WI38 (cell line): ENCODE results near the gene SPHK2.
A peak's percentile ranks its signal among the peaks of the same experiment; 100 is the strongest.

Source experiments
- H3K4me3 ChIP-seq: 2 replicates; pipeline ENCODE4 v1.5.1; 2011; ENCODE audit warnings: low read depth, mild to moderate bottlenecking, control low read depth, low read length
- TF ChIP-seq, protein P1 (sequence below): IDR thresholded peaks from 2 replicates; pipeline ENCODE4 v1.5.1; 2012; ENCODE audit warnings: low read depth, mild to moderate bottlenecking, control low read depth, low read length

The SPHK2 gene

DNA sequence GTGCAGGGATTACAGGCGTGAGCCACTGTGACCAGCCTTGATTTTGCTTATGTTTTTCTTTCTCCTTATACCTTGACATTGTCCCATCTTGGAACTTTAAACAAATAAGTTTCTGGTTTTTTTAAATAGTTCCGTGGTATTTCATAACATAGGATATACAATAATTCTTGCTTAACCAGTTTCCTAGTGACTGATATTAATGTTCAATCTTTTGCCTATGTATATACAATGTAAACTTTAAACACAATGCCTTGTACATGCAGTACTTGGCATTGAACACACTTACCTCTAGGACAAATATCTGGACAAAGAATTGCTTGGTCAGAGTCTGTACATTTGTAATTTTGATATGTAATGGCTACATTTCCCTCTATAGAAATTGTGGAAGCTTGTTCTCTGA is 37.1 kb upstream of the SPHK2 start:
- TF ChIP-seq, protein P1, sequence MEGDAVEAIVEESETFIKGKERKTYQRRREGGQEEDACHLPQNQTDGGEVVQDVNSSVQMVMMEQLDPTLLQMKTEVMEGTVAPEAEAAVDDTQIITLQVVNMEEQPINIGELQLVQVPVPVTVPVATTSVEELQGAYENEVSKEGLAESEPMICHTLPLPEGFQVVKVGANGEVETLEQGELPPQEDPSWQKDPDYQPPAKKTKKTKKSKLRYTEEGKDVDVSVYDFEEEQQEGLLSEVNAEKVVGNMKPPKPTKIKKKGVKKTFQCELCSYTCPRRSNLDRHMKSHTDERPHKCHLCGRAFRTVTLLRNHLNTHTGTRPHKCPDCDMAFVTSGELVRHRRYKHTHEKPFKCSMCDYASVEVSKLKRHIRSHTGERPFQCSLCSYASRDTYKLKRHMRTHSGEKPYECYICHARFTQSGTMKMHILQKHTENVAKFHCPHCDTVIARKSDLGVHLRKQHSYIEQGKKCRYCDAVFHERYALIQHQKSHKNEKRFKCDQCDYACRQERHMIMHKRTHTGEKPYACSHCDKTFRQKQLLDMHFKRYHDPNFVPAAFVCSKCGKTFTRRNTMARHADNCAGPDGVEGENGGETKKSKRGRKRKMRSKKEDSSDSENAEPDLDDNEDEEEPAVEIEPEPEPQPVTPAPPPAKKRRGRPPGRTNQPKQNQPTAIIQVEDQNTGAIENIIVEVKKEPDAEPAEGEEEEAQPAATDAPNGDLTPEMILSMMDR, result no peak
- no peak overlapping the region for H3K4me3 ChIP-seq

DNA sequence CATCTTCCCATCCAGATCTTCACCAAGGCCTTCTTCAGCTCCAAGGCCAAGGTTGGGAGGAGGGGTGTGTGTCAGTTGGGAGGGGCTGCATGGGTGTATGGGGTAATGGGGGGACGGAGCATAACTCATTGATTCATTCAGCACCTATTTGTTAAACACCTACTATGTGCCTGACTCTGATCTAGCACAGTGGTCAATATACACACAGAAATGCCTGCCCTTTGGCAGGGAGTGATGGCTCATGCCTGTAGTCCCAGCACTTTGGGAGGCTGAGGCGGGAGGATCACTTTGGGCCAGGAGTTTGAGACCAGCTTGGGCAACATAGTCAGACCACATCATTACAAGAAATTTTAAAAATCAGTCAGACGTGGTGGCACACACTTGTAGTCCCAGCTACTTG is 31.9 kb upstream of the SPHK2 start:
- no peak overlapping the region for H3K4me3 ChIP-seq
- TF ChIP-seq, protein P1, result no peak

DNA sequence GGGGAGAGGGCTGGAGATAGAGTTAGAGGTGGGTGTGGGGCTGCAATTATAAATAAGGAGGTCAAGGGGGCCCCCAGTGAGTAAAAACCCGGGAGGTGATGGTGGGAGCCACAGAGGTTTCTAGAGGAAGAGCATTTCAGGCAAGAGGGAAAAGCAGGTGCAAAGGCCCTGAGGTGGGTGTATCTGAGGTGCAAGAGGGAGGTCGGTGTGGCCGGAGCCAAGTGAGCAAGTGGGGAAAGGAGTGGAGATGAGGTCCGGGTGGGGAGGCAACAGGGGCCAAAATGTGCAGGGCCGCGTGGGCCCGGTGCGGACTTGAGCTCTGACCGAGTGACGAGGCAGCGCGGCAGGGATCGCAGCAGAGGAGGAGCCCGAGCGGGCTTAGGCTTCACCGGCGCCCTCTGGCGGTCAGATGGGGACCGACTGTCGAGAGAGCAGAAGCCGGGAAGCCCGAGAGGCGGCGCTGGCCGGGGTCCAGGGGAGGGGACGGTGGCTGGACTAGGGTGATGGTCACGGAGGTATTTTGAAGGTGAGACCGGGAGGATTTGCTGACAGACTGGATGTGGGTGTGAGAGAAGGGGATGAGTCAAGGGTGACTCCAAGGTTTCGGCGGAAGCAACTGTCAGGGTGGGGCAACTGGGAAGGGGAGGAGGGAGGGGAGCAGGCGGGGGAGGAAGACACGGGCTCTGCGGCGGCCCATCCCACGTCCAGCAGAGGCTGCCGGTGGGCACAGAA is 30.5 kb upstream of the SPHK2 start:
- H3K4me3 ChIP-seq, result peak overlapping the region; percentile 37
- TF ChIP-seq, protein P1, result peak; percentile 89

DNA sequence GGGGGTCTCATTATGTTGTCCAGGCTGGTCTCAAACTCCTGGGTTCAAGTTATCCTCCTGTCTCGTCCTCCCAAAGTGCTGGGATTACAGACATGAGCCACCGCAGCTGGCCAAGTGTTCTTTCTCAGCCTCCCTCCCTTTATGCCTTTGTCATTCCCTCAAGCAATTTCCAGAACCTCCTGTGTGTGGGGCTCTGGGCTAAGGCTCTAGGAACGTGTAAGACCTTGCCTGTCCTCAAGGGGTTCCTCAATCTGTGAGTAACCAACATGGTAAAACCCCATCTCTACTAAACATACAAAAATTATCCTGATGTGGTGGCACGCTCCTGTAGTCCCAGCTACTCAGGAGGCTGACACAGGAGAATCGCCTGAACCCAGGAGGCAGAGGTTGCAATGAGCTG is 28.3 kb upstream of the SPHK2 start:
- H3K4me3 ChIP-seq, result no peak overlapping the region
- TF ChIP-seq, protein P1, result no peak

DNA sequence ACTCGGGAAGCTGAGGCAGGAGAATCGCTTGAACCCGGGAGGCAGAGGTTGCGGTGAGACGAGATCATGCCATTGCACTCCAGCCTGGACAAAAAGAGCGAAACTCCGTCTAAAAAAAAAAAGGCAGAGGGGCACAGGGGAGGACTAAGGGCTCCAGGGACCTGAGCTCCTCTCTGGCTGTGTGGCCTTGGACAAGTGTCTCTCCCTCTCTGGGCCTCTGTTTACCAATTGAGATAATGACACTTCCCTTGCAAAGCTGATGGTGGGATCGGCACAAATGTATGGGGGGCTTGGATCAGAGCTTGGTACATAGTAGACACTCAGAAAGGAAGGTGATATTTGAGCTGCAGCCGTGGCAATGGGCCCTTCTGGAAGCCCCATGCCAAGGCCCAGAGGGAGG is 24.1 kb upstream of the SPHK2 start:
- TF ChIP-seq, protein P1, result no peak
- H3K4me3 ChIP-seq, result no peak overlapping the region

DNA sequence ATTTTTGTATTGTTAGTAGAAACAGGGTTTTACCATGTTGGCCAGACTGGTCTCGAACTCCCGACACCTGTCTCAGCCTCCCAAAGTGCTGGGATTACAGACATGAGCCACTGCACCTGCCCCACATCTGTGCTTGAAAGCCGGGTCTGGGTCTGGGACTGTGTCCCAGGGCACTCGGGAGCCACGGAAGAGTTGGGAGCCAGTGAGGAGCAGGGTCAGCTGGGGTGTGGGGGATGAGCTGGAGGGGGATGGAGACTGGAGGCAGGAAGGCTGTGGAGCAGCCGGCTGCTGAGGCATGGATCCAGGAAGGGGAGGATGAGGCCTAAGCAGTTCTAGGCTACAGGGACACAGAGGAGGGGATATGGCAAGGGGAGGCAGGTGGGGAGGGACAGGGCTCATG is 23.5 kb upstream of the SPHK2 start:
- TF ChIP-seq, protein P1, result no peak
- H3K4me3 ChIP-seq, result no peak overlapping the region

DNA sequence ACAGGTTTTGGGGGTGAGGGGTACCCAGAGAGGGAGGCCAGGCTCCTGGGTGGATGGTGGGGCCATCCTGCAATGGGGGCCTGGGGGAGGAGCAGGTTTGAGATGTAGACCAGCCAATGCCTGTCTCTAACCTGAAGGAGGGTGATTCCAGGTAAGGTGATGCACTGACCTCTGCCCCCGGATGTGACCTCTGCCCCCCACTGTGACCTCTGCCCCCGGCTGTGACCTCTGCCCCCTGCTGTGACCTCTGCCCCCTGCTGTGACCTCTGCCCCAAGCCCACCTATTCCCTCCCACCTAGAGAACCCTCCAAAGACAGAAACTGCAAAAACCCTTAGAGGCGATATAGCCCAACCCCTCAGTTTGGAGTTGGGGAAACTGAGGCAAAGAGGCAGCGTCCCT is 23.1 kb upstream of the SPHK2 start:
- TF ChIP-seq, protein P1, result no peak
- no peak overlapping the region for H3K4me3 ChIP-seq
